ENCODE measurements around the gene MLLT10.

Gene MLLT10

DNA sequence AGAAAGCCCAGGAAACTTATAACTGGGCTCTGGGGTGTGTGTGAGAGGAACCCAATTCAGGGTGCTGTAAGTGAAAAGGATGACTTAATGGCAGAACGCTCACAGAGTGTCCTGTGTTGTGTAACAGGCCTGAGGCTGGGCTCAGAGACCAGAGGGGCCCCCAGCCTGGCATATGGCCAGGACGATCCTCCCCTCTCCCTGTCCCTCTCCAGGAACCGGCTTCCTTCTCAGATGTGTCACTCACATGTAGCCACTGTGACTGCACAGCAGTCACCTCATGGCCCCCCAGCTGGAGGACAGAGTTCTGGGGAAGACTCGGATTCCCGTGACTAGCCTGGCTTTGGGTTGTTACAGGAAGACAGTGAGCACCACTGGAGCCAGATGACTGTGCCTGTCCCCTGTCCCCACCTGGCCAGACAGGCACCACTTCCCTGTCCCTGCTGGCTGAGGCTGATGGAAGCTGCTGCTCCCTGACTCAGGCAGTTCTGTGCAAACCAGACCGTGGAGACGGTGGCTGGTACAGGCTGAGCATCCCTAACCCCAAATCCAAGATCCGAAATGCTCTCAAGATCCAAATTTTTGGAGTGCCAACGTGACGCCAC is 220.5 kb downstream of the MLLT10 start:
- no peak overlapping the region for H2BK5ac ChIP-seq (ENCODE audit: low read depth, low read length, poor library complexity, severe bottlenecking)
- no peak overlapping the region for H4K91ac ChIP-seq (ENCODE audit: low read length)
- no peak overlapping the region for H3K4me2 ChIP-seq (ENCODE audit: low read length, poor library complexity, severe bottlenecking)
- no peak overlapping the region for H3K9ac ChIP-seq (ENCODE audit: low read length)
- no peak overlapping the region for H2BK120ac ChIP-seq (ENCODE audit: low read depth, low read length)
- H3K14ac ChIP-seq (ENCODE audit: low read length in 2 of 2): no peak overlapping the region
- H2AFZ ChIP-seq (ENCODE audit: low read depth, low read length): no peak overlapping the region
- H3K9me3 ChIP-seq (ENCODE audit: control insufficient read depth, low read length): no peaks in the 10 kb centered on the region
- H3K4me1 ChIP-seq (ENCODE audit: control insufficient read depth, insufficient read depth, low read depth, low read length): peaks cover 20% of the 10 kb centered on the region
- H3K27ac ChIP-seq (ENCODE audit: low read length, poor library complexity, severe bottlenecking): no peak overlapping the region
- WGBS: 67% methylated on average over 10 of the region's 10 CpGs
- H3K23ac ChIP-seq (ENCODE audit: low read length in 2 of 2): peak overlapping the region in 1 of 2 experiments; percentile 34
- H3K4ac ChIP-seq (ENCODE audit: low read depth in 1 of 2, low read length in 2 of 2): no peak overlapping the region
- H4K8ac ChIP-seq (ENCODE audit: low read length): no peak overlapping the region
- peak overlapping the region in 1 of 2 experiments; percentile 70 for H3K18ac ChIP-seq (ENCODE audit: low read depth in 1 of 2, low read length in 2 of 2)
- H3K36me3 ChIP-seq (ENCODE audit: control insufficient read depth in 1 of 2, insufficient read depth in 2 of 2, low read depth in 1 of 2, low read length in 2 of 2): peaks cover 7 to 26% of the 10 kb centered on the region in 2 experiments
- no peak overlapping the region for H2AK5ac ChIP-seq (ENCODE audit: low read length, severe bottlenecking)
- no peaks in the 10 kb centered on the region for H3K27me3 ChIP-seq (ENCODE audit: control insufficient read depth in 1 of 2, insufficient read depth in 1 of 2, low read length in 2 of 2)
- peak; percentile 66 for DNase-seq
- peak overlapping the region in 1 of 2 experiments; percentile 37 for H2BK12ac ChIP-seq (ENCODE audit: low read length in 2 of 2)
- no peak overlapping the region for H2BK15ac ChIP-seq (ENCODE audit: low read depth, poor library complexity, severe bottlenecking)
- peaks cover 4% of the 10 kb centered on the region for H3K79me1 ChIP-seq (replicated peaks; ENCODE audit: low read length, poor library complexity, severe bottlenecking)
- no peak overlapping the region for H3K4me3 ChIP-seq (ENCODE audit: insufficient read depth in 1 of 2, low read depth in 1 of 2, low read length in 2 of 2)

DNA sequence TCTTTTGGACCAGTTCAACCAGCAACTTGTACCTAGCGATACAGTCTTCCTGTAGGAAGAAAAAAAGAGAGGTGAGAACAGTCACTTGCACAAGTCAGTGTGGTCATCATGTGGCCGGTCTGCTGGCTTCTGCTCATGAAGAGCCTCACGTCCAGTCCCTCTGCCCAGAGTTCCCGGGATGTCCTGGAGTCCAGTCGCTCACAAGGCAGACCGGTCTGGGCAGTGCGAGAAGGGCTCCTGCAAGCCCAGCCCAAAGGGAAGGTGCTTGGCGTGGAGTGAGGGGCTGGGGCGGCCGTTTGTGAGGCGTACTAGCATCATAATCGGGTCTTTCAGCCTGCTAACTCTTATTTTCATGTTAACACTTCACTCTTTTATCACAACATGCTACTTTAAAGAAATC is 222.7 kb downstream of the MLLT10 start:
- 84% methylated on average over 12 of the region's 12 CpGs for WGBS
- H3K4ac ChIP-seq (ENCODE audit: low read depth in 1 of 2, low read length in 2 of 2): no peak overlapping the region
- no peak overlapping the region for H2BK15ac ChIP-seq (ENCODE audit: low read depth, poor library complexity, severe bottlenecking)
- no peaks in the 10 kb centered on the region for H3K27me3 ChIP-seq (ENCODE audit: control insufficient read depth in 1 of 2, insufficient read depth in 1 of 2, low read length in 2 of 2)
- peaks cover 7 to 24% of the 10 kb centered on the region in 2 experiments for H3K36me3 ChIP-seq (ENCODE audit: control insufficient read depth in 1 of 2, insufficient read depth in 2 of 2, low read depth in 1 of 2, low read length in 2 of 2)
- no peak overlapping the region for H3K14ac ChIP-seq (ENCODE audit: low read length in 2 of 2)
- H3K79me1 ChIP-seq (replicated peaks; ENCODE audit: low read length, poor library complexity, severe bottlenecking): peaks cover 4% of the 10 kb centered on the region
- H4K8ac ChIP-seq (ENCODE audit: low read length): no peak overlapping the region
- H3K9me3 ChIP-seq (ENCODE audit: control insufficient read depth, low read length): no peaks in the 10 kb centered on the region
- H3K18ac ChIP-seq (ENCODE audit: low read depth in 1 of 2, low read length in 2 of 2): peak overlapping the region; percentile 3 to 46
- no peak overlapping the region for H2BK5ac ChIP-seq (ENCODE audit: low read depth, low read length, poor library complexity, severe bottlenecking)
- H3K23ac ChIP-seq (ENCODE audit: low read length in 2 of 2): no peak overlapping the region
- H3K4me1 ChIP-seq (ENCODE audit: control insufficient read depth, insufficient read depth, low read depth, low read length): peaks cover 20% of the 10 kb centered on the region
- DNase-seq: no peak
- H2BK12ac ChIP-seq (ENCODE audit: low read length in 2 of 2): peak overlapping the region in 1 of 2 experiments; percentile 10
- H3K9ac ChIP-seq (ENCODE audit: low read length): no peak overlapping the region
- H4K91ac ChIP-seq (ENCODE audit: low read length): no peak overlapping the region
- no peak overlapping the region for H2AFZ ChIP-seq (ENCODE audit: low read depth, low read length)
- no peak overlapping the region for H3K4me3 ChIP-seq (ENCODE audit: insufficient read depth in 1 of 2, low read depth in 1 of 2, low read length in 2 of 2)
- H2BK120ac ChIP-seq (ENCODE audit: low read depth, low read length): no peak overlapping the region
- H3K27ac ChIP-seq (ENCODE audit: low read length, poor library complexity, severe bottlenecking): no peak overlapping the region
- no peak overlapping the region for H3K4me2 ChIP-seq (ENCODE audit: low read length, poor library complexity, severe bottlenecking)
- H2AK5ac ChIP-seq (ENCODE audit: low read length, severe bottlenecking): no peak overlapping the region

DNA sequence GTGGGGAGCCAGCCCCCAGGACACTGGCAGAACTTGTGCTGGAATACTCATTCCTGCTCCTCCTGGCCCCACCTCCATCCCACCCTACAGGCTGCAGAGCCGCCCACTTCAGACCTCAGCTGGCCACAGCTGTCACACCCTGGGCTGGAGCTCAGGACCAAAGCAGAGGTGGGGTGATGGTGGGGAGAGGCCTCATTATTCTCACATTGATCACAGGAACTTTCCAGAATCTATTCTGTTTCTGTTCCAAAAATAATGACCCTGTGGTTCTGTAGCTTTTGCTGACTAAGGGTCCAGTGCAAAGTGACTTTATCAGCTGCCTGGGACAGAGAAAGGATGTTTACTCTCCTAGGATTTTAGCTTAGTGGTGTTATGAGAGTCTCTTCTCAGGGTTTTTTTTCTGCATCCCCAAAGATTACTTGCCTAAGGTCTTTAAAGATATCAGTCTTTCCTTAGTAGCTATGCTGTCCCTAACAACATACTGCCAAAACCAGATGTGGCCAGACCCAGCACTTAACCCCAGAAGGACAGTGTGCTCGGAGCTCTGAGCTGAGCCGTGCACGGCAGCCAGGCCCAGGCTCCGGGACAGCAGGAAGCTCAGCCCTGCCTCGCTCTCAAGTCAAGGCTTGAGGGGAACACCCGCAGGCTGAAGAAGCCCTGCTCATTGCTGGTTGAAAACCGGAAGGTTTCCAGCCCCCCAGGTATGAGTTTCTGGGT is 223.3 kb downstream of the MLLT10 start:
- 10% methylated on average over 7 of the region's 8 CpGs for WGBS
- H3K4me3 ChIP-seq (ENCODE audit: insufficient read depth in 1 of 2, low read depth in 1 of 2, low read length in 2 of 2): no peak overlapping the region

DNA sequence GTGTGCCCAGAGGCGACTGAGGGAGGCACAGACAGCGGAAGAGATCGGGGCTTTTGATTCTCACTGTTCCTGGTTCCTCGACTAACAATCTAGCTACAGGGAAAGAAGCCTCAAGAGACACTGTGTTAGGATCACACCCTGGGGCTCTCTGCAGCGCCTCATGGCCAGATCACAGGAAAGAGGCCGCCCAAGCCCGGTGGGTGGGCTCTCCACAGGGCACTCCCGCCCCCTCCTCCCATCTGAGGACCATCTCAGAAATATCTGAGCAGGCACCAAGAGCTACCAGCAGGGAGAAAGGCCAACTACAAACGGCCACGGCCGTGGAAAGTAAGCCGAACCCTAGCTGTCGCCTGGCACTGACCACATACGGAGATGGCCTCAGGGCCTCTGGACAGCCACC is 224.2 kb downstream of the MLLT10 start:
- Histone ChIP-seq H2BK12ac (ENCODE audit: low read length in 2 of 2) (no peak overlapping the region), H2BK120ac (ENCODE audit: low read depth, low read length) (no peak overlapping the region), H3K4ac (ENCODE audit: low read depth in 1 of 2, low read length in 2 of 2) (no peak overlapping the region), H3K27ac (ENCODE audit: low read length, poor library complexity, severe bottlenecking) (no peak overlapping the region), H2AFZ (ENCODE audit: low read depth, low read length) (no peak overlapping the region), H2BK15ac (ENCODE audit: low read depth, poor library complexity, severe bottlenecking) (no peak overlapping the region), H3K4me3 (ENCODE audit: insufficient read depth in 1 of 2, low read depth in 1 of 2, low read length in 2 of 2) (no peak overlapping the region), H4K91ac (ENCODE audit: low read length) (no peak overlapping the region), H4K8ac (ENCODE audit: low read length) (peak overlapping the region; percentile 90), H3K18ac (ENCODE audit: low read depth in 1 of 2, low read length in 2 of 2) (peak overlapping the region in 1 of 2 experiments; percentile 38), H3K27me3 (ENCODE audit: control insufficient read depth in 1 of 2, insufficient read depth in 1 of 2, low read length in 2 of 2) (no peaks in the 10 kb centered on the region), H2AK5ac (ENCODE audit: low read length, severe bottlenecking) (no peak overlapping the region), H3K79me1 (replicated peaks; ENCODE audit: low read length, poor library complexity, severe bottlenecking) (peaks cover 1% of the 10 kb centered on the region), H3K14ac (ENCODE audit: low read length in 2 of 2) (peak overlapping the region in 1 of 2 experiments; percentile 66), H3K23ac (ENCODE audit: low read length in 2 of 2) (peak overlapping the region in 1 of 2 experiments; percentile 80), H3K4me2 (ENCODE audit: low read length, poor library complexity, severe bottlenecking) (no peak overlapping the region), H3K9me3 (ENCODE audit: control insufficient read depth, low read length) (no peaks in the 10 kb centered on the region), H2BK5ac (ENCODE audit: low read depth, low read length, poor library complexity, severe bottlenecking) (no peak overlapping the region), H3K4me1 (ENCODE audit: control insufficient read depth, insufficient read depth, low read depth, low read length) (peaks cover 18% of the 10 kb centered on the region), H3K9ac (ENCODE audit: low read length) (no peak overlapping the region), H3K36me3 (ENCODE audit: control insufficient read depth in 1 of 2, insufficient read depth in 2 of 2, low read depth in 1 of 2, low read length in 2 of 2) (peaks cover 7 to 21% of the 10 kb centered on the region in 2 experiments)
- no peak for DNase-seq
- 62% methylated on average over 14 of the region's 14 CpGs for WGBS

More for the DNA sequence above, 223.3 kb downstream of the MLLT10 start:
- Histone ChIP-seq H3K9ac (ENCODE audit: low read length) (peak overlapping the region; percentile 36), H3K27ac (ENCODE audit: low read length, poor library complexity, severe bottlenecking) (no peak overlapping the region), H2BK120ac (ENCODE audit: low read depth, low read length) (no peak overlapping the region), H4K8ac (ENCODE audit: low read length) (peak overlapping the region; percentile 69), H2BK15ac (ENCODE audit: low read depth, poor library complexity, severe bottlenecking) (no peak overlapping the region), H3K23ac (ENCODE audit: low read length in 2 of 2) (no peak overlapping the region), H3K4ac (ENCODE audit: low read depth in 1 of 2, low read length in 2 of 2) (no peak overlapping the region), H3K36me3 (ENCODE audit: control insufficient read depth in 1 of 2, insufficient read depth in 2 of 2, low read depth in 1 of 2, low read length in 2 of 2) (peaks cover 7 to 24% of the 10 kb centered on the region in 2 experiments), H3K4me1 (ENCODE audit: control insufficient read depth, insufficient read depth, low read depth, low read length) (peaks cover 20% of the 10 kb centered on the region), H3K79me1 (replicated peaks; ENCODE audit: low read length, poor library complexity, severe bottlenecking) (peaks cover 1% of the 10 kb centered on the region), H3K9me3 (ENCODE audit: control insufficient read depth, low read length) (no peaks in the 10 kb centered on the region), H2BK12ac (ENCODE audit: low read length in 2 of 2) (peak overlapping the region in 1 of 2 experiments; percentile 24), H3K27me3 (ENCODE audit: control insufficient read depth in 1 of 2, insufficient read depth in 1 of 2, low read length in 2 of 2) (no peaks in the 10 kb centered on the region), H3K4me2 (ENCODE audit: low read length, poor library complexity, severe bottlenecking) (no peak overlapping the region), H2AFZ (ENCODE audit: low read depth, low read length) (no peak overlapping the region), H4K91ac (ENCODE audit: low read length) (peak overlapping the region; percentile 56), H2BK5ac (ENCODE audit: low read depth, low read length, poor library complexity, severe bottlenecking) (no peak overlapping the region), H2AK5ac (ENCODE audit: low read length, severe bottlenecking) (no peak overlapping the region), H3K14ac (ENCODE audit: low read length in 2 of 2) (no peak overlapping the region), H3K18ac (ENCODE audit: low read depth in 1 of 2, low read length in 2 of 2) (peak overlapping the region; percentile 3 to 71)
- DNase-seq: peak; percentile 60
